ENCODE results near the gene KLHL29. TPM values are rescaled to one million over a fixed set of nuclear protein-coding genes. Genes with fewer than 3 reads are reported as not detected.

The KLHL29 gene
- total RNA-seq, 2 experiments from 2014 or later = 0.88 to 0.99 TPM

DNA sequence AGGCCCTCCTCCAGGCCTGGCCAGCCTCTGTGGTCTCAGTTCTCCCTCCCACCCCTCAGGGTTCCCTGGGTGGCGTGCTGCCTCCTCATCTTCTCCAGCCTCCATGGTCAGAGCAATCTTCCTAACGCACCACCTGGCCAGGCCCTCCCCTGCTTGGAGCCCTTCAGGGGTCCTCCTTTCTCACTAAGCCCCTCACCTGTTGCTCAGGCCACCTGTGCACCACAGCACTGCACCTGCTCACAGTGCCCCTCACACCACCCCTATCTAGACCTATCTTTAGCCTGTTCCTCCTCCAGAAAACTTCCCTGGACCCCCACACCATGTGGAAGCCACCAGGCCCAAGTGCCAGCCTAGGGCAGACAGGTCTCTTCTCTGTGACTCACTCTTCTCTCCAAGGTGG is 274.8 kb downstream of the KLHL29 start:
- ChIA-PET POLR2A (no interaction called here), CTCF (no interaction called here)
- DNase-seq = no peak
- Mint-ChIP-seq H3K27me3 (peaks cover 4% of the 10 kb centered on the region), H3K4me3 (no peak overlapping the region), H3K9me3 (no peaks in the 10 kb centered on the region), H3K4me1 (ENCODE audit: low read depth) (peaks cover 8% of the 10 kb centered on the region), H3K36me3 (no peaks in the 10 kb centered on the region), H3K27ac (no peak overlapping the region)
- intact Hi-C loops (cut with micrococcal nuclease) = no loop called here

DNA sequence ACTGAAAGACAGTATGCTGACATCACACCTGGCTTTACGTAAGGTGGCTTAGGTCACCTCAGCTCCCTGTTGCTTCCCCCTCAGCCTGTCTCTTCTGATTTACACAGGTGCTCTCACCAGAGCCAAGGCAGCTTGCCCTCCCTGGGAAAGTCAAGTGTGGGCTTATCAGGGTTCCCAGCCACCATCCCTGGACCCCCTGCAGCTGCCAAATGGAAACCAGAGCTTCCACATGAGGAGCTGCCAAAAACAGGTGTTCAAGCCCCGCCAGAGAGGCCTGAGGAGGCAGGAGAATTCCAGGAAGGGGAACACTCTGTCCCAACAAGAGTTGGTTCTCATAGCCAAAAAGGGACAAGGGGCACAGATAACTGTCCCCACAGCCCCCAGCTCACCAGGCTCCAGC is 275.3 kb downstream of the KLHL29 start:
- no peak overlapping the region for H3K27ac Mint-ChIP-seq
- CTCF ChIA-PET = no interaction called here
- POLR2A ChIA-PET = no interaction called here
- no peaks in the 10 kb centered on the region for H3K36me3 Mint-ChIP-seq
- no peak for DNase-seq
- no peak overlapping the region for H3K4me3 Mint-ChIP-seq
- H3K27me3 Mint-ChIP-seq = peaks cover 4% of the 10 kb centered on the region
- no peaks in the 10 kb centered on the region for H3K9me3 Mint-ChIP-seq
- intact Hi-C loops (cut with micrococcal nuclease) = no loop called here
- H3K4me1 Mint-ChIP-seq (ENCODE audit: low read depth) = peaks cover 8% of the 10 kb centered on the region

DNA sequence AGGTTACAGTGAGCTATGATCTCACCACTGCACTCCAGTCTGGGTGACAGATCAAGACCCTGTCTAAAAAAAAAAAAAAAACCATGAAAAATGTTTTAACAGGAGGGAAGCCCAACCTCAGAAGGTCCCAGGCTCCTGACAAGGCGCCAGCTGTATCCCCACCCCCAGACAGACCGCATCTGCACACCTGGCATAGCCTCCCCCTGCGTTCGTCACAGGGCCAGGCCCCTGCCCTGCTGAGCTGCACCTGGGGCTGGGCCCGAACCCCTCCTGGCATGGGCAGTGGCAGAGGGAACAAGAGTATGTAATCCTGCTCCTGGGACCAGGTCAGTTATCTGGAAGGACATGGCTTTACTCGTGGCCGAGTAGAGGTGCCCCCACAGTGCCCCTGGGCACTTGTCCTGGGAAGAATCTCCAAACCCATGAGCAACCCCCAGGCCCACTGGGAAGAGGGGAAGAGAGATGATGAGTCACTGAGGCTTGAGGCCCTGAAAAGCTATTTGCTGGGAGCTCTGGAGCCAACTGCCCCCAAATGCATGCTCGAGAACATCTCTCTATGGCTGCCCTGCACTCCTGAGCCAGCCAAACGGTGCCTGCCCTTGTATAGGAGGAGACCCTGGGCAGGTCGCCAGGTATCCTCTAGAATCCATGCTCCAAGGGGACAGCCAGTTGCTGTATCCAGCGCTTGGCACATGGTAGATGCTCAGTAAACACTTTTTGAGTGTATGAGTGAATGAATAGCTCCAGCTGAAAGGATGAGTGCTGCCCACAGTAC is 276.5 kb downstream of the KLHL29 start:
- CTCF ChIA-PET = no interaction called here
- intact Hi-C loops (cut with micrococcal nuclease) = no loop called here
- peaks cover 4% of the 10 kb centered on the region for H3K27me3 Mint-ChIP-seq
- no peaks in the 10 kb centered on the region for H3K9me3 Mint-ChIP-seq
- no peak for DNase-seq
- no peak overlapping the region for H3K27ac Mint-ChIP-seq
- H3K4me3 Mint-ChIP-seq = no peak overlapping the region
- POLR2A ChIA-PET = interaction anchor here (0.5 kb wide), 1 partner anchor 226 kb away, joined by 3 read pairs; no protein-coding TSS in a partner anchor
- no peaks in the 10 kb centered on the region for H3K36me3 Mint-ChIP-seq
- H3K4me1 Mint-ChIP-seq (ENCODE audit: low read depth) = peaks cover 8% of the 10 kb centered on the region

DNA sequence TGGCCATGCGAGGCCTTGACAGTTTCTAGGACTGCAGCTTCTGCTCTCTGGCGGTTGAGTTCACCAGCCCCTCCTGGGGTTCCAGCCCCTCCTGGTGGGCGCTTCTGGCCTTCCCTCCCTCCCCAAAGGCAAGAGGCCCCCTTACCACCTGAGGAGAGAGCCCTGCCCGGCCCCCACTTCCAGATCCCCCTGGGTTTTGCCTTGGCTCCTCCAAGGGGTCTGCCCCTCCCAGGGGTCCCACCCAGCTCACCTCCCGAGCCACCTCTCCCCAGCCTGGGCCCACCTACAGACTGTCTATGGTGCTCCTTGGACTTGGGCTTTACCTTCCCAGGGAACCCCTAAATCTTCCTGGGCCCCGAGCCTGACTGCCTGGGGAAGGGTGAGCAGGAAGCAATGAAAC is 277.5 kb downstream of the KLHL29 start:
- H3K27me3 Mint-ChIP-seq = peaks cover 4% of the 10 kb centered on the region
- no peak for DNase-seq
- peaks cover 8% of the 10 kb centered on the region for H3K4me1 Mint-ChIP-seq (ENCODE audit: low read depth)
- ChIA-PET POLR2A (no interaction called here), CTCF (no interaction called here)
- no peak overlapping the region for H3K27ac Mint-ChIP-seq
- H3K9me3 Mint-ChIP-seq = no peaks in the 10 kb centered on the region
- intact Hi-C loops (cut with micrococcal nuclease) = no loop called here
- H3K36me3 Mint-ChIP-seq = no peaks in the 10 kb centered on the region
- H3K4me3 Mint-ChIP-seq = no peak overlapping the region

DNA sequence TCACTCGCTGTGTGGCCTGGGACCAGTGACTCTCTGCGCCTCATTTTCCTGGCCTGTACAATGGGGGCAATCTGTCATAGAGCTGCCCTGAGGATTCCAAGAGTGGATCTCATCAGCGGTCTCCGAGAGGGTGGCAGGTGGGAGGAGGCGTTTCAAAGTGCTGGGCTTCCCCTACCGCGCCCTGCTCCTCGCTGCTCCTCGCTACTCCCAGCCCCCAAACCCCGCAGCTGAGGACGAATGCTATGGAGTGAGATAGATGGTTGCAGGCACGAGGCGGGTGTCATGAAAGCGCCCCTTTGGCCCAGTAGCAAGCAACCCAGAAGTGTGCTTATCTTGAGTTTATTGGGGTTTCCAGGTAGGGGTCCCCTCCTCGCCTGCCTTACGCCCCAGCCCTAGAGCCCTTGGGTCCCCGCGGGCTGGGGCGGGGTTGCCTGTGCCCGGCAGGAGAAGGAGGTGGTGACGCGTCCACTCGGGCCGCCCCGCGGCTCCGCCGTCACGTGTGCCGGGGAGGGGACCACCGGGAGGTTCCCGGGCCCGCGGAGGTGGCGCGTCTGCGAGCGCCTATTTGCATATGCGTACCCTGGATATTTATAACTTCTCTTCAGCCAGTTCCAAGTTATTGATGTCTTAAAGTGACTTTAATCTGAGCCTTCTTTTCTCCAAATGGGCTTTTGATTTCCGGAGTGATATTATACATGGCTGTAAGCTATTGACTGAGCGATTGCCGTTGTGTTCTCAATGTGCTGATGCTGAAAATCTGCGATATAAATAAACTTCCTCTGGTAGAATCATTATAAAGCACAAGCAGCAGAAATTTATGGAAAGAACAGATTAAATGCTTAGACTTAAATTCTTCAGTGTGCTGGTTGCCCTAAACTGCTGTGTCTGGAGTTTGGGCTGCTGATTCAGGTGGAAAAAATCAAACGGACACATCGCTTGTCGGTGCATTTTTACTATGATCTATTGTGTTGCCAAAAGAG is 278.3 kb downstream of the KLHL29 start:
- intact Hi-C loops (cut with micrococcal nuclease) = no loop called here
- Mint-ChIP-seq H3K4me1 (ENCODE audit: low read depth) (peaks cover 8% of the 10 kb centered on the region), H3K9me3 (no peaks in the 10 kb centered on the region), H3K36me3 (no peaks in the 10 kb centered on the region), H3K4me3 (no peak overlapping the region), H3K27me3 (peaks cover 4% of the 10 kb centered on the region), H3K27ac (no peak overlapping the region)
- POLR2A ChIA-PET = no interaction called here
- CTCF ChIA-PET = no interaction called here
- DNase-seq = no peak

DNA sequence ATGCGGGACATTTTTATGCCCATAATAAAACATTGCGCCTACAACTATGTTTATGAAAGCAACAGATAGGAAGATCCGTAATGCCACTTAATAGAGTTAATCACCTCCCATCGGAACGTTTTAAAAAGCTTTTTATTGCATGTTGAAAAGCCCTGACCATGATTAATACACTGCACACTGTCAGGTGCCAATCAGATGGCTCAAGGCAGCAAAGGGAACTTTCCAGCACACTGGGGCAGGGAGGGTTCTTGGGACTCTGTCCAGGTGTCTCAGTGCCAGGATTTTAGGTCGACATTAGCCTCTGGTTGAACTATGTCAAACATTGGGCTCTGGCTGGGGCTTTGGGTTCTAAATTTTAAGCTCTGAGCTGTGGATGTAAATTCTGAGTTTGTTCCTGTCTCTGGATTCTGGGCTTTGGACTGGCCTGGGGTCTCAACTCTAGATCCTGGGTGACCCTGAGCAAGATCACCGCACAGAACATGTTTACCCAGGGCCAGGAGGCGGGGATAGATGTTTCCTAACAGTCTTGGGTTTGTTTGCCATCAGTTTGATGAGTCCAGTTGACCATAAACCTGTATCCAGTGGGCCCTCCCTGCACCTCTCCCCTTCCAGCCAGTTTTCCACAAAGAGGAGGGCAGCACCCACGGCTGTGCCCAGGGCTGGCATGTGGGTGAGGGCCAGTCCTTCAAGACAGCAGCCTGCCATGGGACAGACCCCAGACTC is 279.2 kb downstream of the KLHL29 start:
- ChIA-PET CTCF (no interaction called here), POLR2A (no interaction called here)
- no peak for DNase-seq
- Mint-ChIP-seq H3K4me1 (ENCODE audit: low read depth) (no peaks in the 10 kb centered on the region), H3K9me3 (no peaks in the 10 kb centered on the region), H3K27ac (no peak overlapping the region), H3K4me3 (no peak overlapping the region), H3K27me3 (peaks cover 4% of the 10 kb centered on the region), H3K36me3 (no peaks in the 10 kb centered on the region)
- intact Hi-C loops (cut with micrococcal nuclease) = no loop called here

DNA sequence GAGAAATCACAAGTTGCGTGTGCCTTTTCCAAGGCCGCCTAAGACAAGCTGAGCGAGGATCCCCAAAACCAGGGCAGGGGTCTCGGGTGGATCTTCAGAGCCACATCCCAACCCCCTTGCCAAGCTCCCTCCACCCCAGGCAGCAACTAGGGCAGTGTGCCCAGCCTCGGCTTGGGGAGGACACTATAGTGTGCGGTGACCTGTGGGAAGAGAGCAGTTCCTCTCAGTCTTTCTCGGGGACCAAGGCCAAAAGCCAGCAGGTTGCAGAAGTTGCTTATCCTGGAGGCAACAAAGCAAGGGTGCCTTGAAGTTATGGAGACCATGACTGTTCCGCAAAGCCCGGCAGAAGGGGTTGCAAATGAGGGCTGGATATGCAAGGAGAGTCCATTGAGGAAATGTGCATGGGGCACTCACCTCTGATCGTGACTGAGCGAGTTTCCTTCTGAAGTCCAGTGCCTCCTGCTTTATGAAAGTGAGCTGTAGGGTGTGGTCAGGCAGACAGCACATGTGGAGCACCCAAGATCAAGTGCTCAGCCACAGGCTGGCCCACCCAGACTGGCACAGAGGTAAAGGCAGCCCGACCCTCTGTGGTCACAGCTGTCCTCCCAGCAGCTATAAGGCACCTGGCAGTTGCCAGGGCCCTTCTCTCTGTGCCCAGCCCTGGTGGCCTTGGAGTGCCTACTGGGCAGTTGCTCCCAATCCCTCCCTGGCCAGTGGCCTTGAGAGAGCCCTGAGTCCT is 281.4 kb downstream of the KLHL29 start:
- no peaks in the 10 kb centered on the region for H3K9me3 Mint-ChIP-seq
- H3K4me1 Mint-ChIP-seq (ENCODE audit: low read depth) = no peaks in the 10 kb centered on the region
- no peak overlapping the region for H3K27ac Mint-ChIP-seq
- intact Hi-C loops (cut with micrococcal nuclease) = no loop called here
- H3K4me3 Mint-ChIP-seq = no peak overlapping the region
- H3K27me3 Mint-ChIP-seq = peaks cover 4% of the 10 kb centered on the region
- ChIA-PET CTCF (no interaction called here), POLR2A (no interaction called here)
- DNase-seq = no peak
- H3K36me3 Mint-ChIP-seq = no peaks in the 10 kb centered on the region

DNA sequence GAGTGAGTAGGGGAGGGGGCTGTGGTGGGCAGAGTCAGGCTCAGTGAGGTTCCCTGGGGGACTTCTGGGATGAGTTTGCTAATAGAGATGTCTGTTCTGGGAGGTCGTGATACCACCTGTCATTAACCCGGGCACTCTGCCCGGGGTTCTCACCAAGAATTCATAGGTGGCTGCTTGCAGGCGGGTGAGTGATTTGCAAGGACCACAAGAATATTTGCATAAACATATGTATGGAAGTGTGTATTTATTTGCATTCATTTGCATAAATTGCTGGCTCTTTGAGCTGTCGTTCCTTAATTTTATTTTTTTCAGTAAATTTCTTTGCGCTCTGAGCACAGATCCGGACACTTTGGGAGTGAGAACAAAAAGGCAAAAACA is 282.0 kb downstream of the KLHL29 start:
- no peaks in the 10 kb centered on the region for H3K4me1 Mint-ChIP-seq (ENCODE audit: low read depth)
- no peak overlapping the region for H3K27ac Mint-ChIP-seq
- peaks cover 4% of the 10 kb centered on the region for H3K27me3 Mint-ChIP-seq
- intact Hi-C loops (cut with micrococcal nuclease) = no loop called here
- H3K36me3 Mint-ChIP-seq = no peaks in the 10 kb centered on the region
- ChIA-PET CTCF (no interaction called here), POLR2A (no interaction called here)
- DNase-seq = no peak
- no peak overlapping the region for H3K4me3 Mint-ChIP-seq
- H3K9me3 Mint-ChIP-seq = no peaks in the 10 kb centered on the region

DNA sequence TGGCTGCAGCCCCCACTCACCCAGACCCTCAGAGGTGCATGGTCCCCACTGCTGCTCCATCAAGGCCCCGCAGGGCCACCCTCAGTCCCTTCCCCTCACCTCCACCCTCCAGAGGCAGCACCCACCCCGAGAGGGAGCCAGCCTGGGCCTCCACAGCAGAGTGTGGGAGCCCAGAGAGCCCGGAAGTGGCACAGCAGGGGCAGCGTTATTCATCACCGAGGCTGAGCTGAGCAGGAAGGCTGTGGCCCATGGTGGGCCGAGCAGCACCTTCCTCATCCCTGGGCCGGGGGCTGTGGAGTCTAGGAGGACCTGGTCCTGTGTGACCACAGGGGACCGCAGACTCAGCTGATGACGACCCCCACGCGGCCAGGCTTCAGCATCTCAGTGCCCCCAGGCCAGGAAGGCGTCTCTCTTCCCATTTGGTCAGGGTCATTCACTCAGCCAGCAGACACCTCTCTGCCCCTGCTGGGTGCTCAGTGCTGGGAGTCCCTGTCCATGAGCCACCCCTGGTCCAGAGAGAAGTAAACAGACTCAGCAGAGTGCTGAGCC is 283.9 kb downstream of the KLHL29 start:
- ChIA-PET CTCF (no interaction called here), POLR2A (no interaction called here)
- no peak for DNase-seq
- H3K36me3 Mint-ChIP-seq = no peaks in the 10 kb centered on the region
- peaks cover 2% of the 10 kb centered on the region for H3K27me3 Mint-ChIP-seq
- H3K27ac Mint-ChIP-seq = no peak overlapping the region
- intact Hi-C loops (cut with micrococcal nuclease) = no loop called here
- H3K9me3 Mint-ChIP-seq = no peaks in the 10 kb centered on the region
- H3K4me3 Mint-ChIP-seq = no peak overlapping the region
- no peaks in the 10 kb centered on the region for H3K4me1 Mint-ChIP-seq (ENCODE audit: low read depth)

- ChIA-PET POLR2A (no interaction called here), CTCF (no interaction called here)
- Mint-ChIP-seq H3K4me3 (no peak overlapping the region), H3K36me3 (no peaks in the 10 kb centered on the region), H3K27me3 (no peaks in the 10 kb centered on the region), H3K9me3 (no peaks in the 10 kb centered on the region), H3K27ac (no peak overlapping the region), H3K4me1 (ENCODE audit: low read depth) (no peaks in the 10 kb centered on the region)
- intact Hi-C loops (cut with micrococcal nuclease) = no loop called here
- no peak for DNase-seq
Observed at GRCh38 chr2:23669413-23670244, 284.6 kb downstream of the KLHL29 start.

GRCh38 chr2:23670245-23670592 is 285.2 kb downstream of the KLHL29 start:
- no peaks in the 10 kb centered on the region for H3K9me3 Mint-ChIP-seq
- no peaks in the 10 kb centered on the region for H3K36me3 Mint-ChIP-seq
- no peaks in the 10 kb centered on the region for H3K4me1 Mint-ChIP-seq (ENCODE audit: low read depth)
- H3K27ac Mint-ChIP-seq = no peak overlapping the region
- DNase-seq = no peak
- H3K27me3 Mint-ChIP-seq = no peaks in the 10 kb centered on the region
- CTCF ChIA-PET = no interaction called here
- intact Hi-C loops (cut with micrococcal nuclease) = no loop called here
- H3K4me3 Mint-ChIP-seq = no peak overlapping the region
- POLR2A ChIA-PET = no interaction called here

Data from activated CD4-positive, alpha-beta memory T cell treated with anti-CD3 and anti-CD28 coated beads for 36 hours (primary cell).